CD4-positive, alpha-beta T cell treated with Interleukin-15 for 1 hour (primary cell): ENCODE results near the gene DNM1.
"Not testable (repeated sequence)": the region's sequence is repeated elsewhere in the genome, so short reads cannot be mapped to it uniquely, and the experiment has no call there.

Experiments
- DNase-seq: peaks from one replicate; pipeline ENCODE4 v3.0.0-alpha.2; 2020

Gene DNM1

DNA sequence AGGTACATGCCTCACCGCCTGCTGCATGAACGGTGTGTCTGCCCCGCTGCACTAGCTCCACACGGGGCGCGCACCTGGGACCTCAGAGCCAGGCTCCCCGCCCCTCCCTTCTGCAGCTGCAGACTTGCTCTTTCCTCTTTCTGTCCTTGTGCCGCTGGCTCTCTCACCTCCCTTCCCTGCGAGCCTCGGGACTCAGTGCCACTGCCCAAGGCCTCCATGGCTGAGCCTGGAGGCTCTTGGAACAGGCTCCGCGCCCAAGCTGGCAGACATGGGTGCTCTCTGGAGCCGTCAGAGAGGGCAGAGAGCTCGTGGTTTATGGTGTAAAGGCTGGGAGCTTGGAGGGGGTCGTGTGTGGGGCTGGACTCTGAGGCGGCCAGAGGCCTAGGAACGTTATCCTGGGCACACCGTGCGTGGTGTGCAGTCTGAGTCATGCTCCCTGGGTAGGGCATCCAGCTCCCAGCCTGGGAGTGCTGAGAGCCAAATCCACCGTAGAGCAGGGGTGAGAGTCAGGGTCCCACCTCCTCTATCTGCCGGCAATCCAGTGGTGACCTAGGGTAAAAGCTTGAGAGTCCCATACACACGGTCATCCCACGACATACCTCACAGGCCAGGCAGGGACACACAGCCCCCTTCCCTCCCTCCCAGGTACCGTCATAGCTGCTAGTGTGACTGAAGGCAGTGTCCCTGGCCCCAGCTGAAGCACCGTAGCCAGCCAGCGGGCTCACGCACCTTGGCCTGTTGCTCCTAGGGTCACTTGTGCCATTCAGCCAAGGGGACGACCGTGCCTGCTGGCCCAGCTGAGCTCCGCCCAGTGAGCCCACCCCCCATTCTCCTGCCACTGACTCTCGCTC is 50.2 kb downstream of the DNM1 start:
- DNase-seq, result no peak

DNA sequence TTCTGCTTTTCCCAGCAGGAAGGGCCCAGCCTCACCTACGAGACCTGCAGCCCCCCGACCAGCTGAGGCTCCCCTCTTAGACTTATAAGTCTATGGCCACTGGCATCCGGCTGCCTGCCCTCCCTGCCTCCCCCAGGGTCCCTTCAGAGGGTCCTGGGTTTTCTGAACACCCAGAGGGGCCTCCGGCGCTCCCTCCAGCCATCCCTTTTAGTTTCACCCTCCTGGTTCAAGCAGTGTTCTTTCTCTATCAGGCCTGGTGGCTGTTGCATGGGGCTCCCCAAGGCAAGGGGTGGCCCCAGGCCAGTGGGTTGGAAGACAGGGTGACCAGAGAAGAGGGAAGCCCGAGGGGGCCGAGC is 50.8 kb downstream of the DNM1 start:
- no peak for DNase-seq

DNA sequence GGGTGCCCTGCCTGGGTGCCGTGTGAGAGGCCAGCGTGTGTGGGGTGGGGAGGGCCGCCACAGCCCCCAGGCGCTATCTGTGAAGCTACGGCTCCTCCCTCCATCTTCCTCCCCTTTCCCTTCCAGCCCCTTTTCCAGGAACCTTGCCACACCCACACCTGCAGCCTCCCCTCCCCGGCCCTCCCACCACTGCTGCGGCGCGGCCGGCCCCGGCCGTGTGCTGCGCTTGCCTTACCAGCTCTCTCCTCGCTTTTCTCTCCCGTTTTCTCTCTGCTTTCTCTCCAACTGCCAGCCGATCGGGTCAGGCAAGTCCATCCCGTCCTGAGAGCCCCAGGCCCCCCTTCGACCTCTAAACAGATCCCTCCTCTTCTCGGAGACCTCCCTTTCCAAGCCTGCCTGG is 51.2 kb downstream of the DNM1 start:
- no peak for DNase-seq

DNA sequence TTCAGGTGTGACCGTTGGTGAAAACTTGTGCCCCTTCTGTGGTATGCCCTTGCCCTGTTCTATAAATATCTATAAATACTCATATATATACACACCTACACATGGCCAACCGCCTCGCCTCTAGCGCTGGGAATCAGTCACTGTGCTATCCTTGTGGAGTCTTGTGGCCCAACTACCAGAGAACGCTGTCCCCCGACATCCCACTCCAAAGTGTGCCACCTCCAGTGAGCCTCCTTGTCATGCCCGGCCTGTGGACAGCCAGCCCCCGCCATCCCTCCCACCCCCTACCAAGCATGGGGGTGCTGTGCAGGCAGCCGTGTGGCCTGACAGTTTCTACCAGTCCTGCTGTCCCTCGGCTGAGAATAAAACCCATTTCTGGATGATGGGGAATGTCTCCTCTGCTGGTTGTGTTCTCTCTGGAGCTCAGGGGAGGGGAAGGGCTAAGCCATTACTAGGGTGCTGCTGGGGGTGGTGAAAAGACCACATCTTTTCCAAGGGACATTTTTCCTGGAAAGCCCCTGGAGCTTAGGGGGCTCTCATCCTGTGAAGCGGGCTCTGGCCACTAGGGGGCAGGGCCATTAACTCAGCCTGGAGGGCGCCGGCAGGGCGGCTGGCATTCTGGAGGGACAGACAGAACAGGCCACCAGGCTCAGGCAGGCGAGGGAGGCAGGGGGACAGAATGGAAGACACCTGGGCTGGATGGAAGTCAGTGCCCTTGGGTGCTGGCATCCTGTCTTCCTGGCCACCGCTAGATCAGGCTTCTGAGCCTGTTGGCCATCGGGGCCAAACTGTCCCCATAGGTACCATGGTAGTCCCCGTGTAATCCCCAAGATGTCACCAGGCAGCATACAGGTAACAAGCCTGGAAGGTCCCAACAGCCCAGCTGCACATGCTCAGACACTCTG is 51.9 kb downstream of the DNM1 start:
- DNase-seq, result peak; percentile 43

DNA sequence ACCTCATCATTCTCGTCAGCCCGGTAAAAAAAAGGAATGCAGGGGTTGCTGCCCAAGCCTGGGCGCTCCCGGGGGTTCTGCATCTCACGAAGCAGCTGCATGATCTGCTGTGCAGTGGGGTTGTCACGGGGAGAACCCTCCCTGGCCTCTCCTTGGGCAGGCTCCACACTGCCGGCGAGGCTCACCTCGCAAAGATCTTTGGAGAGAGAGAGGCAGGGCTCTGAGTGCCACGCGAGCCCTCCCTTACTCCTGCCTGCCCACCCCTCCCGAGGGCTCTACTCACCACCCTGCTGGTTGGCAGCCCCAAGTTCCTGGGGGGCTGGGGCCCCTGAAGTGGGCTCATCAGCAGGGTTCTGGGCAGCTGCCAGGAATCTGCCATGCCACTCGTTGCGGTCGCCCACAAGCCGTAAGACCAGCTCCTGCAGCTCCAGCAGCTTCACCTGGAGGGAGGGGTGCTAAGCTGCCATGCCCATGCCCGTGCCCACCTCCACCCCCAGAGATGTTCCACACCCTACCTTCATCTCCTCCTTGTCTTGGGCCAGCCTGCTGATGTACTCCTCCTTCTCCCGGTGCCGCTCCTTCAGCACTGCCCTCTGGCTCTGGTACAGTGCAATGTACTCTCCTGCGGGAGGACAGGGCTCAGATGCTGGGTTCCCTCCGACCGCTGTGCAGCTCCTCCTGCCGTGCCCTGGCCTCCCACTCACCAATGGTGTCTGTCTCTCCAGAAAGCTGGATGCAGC is 54.1 kb downstream of the DNM1 start:
- DNase-seq, result no peak

DNA sequence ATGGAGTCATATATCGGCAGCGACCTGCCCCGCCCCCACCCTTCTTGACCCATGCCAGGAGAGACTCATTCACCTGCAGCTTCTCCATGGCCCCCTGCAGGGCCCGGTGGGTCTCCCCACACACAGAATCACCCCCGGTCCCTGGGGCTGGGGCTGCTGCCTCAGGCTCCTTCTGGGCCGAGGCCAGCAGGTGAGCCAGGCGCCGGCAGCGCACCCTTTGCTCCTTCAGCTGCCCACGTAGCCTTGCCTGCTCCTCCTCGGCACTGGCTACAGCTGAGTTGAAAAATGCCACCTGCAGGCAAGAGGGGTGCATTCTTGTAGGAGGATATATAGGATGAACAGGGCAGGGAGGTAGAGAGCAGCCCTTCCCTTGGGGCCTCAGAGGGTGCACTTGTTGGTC is 54.7 kb downstream of the DNM1 start:
- DNase-seq, result no peak

DNA sequence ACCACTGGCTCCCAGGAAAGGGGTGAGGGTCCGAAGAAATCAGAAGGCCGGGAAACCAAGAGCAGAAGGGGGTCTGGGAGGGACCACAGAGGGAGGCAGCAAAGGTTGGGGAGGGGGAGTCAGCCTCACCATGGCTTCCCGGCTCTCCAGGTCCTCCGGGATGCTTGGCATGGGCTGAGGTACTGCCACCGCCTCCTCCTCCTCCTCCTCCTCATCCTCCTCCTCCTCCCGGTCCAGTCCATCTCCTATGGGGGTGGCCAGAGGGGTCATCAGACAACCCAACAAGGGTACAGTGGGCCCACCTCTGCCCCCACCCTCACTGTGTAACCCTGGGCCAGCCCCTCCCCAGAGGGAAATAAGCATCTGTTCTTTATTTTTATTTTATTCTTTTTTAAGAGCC is 55.1 kb downstream of the DNM1 start:
- DNase-seq, result no peak

DNA sequence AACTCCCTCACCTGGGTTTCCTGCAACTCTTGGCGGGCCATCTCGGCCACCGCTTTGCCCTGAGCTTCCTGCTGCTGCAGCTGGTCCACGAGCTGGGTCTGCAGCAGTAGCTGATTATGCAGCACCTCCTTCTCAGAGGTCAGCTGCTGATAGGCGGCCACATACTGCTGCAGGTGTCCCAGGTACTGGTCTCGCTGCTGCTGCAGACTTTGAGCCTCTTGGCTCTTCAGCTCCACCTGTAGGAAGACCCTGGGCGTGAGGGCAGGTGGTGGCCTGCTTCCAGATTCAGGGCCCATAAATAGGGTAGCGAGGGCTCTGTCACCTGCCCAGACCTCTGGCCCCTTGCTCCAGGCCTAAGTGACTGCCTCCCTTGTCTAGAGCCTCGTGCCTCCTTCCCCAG is 56.0 kb downstream of the DNM1 start:
- DNase-seq, result no peak

DNA sequence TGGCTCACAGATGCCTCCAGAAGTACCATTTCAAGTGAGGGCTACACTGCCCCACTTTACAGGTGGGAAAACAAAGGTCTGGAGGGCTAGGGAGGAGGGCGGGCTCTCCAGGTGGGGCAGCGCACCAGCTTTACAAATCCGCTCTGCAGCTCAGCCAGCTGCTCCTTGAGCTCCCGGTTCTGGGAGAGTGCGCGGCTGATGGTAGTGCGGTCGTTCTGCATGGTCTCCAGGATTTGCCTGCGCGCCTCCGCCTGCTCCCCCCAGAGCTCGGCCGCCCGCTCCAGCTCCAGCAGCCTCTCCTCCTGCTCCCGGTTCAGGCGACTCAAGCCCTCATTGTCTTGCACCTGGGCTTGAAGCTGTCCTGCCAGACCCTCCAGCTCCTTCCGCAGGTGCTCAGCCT is 57.2 kb downstream of the DNM1 start:
- no peak for DNase-seq

DNA sequence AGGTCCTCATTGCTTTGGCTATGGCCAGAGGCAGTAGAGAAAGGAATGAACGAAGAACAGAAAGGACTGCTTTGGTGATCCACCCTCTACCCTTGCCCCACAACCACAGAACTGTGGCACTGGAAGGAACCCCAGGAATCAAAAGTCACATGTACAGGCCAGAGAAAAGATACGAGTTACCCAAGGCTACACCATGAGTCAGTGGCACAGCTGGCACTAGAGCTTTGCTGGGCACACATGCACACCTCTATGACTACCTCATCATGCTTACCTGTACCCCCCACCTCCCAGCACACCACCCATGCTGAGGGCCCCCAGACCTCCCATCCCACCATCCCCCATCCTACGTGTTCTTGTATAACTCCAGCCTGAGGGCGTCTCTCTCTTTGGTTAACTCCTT is 59.5 kb downstream of the DNM1 start:
- DNase-seq, result no peak

DNA sequence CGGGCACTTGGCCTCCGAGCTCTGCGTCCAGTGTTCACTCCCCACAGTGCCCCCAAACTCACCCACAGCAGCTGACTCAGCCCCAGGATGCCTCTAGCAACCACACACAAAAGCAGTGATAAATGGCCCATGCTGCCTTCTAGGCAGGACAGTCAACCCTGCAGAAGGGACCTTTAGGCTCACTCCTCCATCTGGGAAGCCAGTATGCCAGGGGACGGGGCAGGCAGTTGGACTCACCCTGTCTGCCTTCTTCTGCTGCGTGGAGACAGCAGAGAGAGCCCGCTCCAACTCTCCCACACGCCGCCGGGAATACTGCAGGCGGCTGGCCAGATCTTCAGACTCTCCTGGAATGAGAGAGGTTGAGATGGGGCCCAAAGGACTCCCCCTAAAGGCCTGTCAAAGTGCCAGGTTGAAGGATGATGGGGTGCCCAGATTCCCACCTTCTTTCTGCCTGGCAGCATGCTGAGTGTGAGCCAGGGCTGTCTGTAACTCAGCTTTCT is 62.2 kb downstream of the DNM1 start:
- DNase-seq, result no peak

DNA sequence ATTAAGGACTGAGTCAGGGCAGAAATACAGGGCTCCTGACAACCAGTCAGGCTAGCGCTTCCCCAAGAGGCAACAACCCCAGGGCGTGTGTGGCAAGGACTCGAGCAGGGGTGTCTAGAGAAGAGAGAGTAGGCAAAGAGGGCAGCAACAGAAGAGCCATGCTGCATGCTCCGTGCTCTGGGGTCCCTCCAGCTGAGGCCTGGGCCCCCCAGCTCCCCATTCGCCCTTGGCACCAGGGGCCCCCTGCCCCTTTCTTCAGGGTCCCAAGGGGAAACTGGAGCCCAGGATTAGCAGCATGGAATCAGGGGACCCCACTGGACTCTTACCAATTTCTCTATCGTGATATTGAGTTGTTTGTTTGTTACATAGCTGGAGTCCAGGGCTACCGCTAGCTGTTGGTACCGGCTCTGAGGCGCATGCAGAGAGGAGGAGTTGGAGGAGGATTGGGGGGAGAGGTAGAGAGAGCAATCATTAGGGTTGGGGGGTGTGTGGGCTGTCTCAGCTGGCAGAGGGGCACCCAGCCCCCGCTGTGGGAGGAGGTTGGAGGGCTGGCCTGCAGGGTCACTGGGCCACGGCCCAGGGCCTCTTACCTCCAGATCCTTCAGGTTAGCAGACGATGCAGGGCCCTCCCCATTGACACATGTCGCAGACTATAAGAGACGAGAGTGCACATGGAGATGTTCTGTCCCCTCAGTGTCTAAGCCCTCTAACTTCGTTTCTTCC is 63.9 kb downstream of the DNM1 start:
- DNase-seq, result no peak

DNA sequence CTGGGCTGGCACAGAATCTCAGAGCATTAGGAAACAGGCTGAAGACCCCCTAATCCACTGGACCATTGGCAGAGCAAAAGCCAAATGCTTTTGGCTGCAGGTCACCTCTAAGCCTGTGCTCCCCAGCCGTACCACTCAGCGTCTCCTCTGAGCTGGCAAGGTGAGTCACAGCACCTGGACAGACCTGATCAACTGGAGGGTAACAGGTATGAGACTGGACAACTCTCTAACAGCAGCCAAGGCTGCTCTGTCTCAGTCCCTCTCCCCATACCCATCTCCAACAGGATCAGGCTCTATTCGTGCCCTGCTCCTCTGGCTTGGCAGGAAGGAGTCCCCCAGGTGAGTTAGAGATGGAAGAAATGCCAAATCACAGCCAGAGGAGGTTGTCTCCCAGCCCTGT is 67.9 kb downstream of the DNM1 start:
- no peak for DNase-seq

DNA sequence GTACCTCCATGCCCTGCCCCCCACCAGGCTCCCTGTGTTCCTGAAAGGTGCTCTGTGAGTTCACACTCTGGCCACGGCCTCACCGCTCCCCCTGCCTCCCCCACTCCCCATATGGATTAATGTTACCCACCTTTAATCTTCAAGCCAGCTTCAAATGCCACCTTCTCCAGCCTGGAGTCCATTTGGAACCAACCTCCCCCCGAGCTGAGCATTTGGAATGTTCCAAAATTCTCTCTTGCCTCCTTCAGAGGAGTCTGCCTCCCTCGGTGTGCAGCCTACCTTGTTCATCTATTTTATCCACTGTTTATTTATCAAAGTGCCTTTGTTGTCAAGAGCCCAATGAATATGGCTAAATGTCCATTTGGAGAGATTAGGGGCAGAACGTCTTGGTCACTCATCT is 68.3 kb downstream of the DNM1 start:
- DNase-seq, result no peak

DNA sequence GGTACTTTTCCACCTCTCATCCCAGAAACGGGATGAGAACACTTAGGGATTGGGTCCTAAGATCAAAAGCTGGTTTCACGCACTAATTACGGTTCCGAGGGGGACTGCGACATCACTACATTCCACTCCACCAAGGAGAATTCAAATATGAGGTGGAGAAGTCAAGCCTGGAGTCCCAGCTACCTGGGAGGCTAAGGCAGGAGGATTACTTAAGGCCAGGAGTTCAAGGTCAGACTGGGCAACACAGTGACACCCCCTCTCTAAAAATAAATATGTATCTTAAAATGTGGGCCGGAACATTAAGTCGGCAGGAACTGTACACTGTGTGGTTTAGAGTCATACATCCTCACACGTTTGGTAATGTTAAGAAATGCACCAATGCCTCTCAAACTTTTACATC is 71.1 kb downstream of the DNM1 start:
- DNase-seq, result no peak

DNA sequence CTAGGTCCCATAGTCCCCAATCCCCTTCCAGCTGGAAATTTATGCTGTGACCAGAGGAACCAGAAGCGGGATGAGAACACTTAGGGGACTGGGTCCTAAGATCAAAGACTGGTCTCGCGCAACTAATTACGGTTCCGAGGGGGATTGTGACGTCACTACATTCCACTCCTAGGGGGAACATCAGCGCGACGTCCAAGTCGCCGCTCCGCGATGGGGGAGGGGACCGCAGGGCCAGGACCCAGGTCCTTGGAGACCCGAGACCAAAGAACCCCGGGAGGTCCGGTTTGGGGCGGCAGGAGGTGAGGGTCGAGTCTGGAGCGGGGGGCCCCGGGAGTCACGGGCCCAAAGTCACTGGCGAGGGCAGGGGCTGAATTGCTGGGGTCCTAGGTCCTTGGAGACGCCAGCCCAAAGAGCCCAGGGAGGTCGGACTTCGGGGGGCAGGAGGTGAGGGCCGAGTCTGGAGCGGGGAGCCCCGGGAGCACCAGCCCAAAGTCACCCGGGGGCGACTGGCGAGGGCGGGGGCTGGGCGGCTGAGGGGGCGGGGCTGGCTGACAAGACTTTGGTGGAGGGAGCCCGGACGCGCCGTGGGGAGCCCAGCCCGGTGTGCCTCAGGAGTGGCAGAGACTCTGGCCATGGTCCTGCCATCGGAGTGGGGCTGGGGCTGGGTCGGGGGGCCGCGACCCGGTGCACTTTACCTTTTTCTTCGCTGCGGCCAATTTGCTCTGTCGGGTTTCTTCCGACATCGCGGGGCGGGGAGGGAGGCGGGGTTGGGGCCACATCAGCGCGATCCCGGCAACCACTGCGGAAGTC is 72.2 kb downstream of the DNM1 start, which contains the start of gene GOLGA2:
Gene GOLGA2, minus strand, starts transcription at position 810 of the 810 bp plus-strand sequence. Its CDS starts 31 bp downstream, at position 779.
- DNase-seq, result no peak

DNA sequence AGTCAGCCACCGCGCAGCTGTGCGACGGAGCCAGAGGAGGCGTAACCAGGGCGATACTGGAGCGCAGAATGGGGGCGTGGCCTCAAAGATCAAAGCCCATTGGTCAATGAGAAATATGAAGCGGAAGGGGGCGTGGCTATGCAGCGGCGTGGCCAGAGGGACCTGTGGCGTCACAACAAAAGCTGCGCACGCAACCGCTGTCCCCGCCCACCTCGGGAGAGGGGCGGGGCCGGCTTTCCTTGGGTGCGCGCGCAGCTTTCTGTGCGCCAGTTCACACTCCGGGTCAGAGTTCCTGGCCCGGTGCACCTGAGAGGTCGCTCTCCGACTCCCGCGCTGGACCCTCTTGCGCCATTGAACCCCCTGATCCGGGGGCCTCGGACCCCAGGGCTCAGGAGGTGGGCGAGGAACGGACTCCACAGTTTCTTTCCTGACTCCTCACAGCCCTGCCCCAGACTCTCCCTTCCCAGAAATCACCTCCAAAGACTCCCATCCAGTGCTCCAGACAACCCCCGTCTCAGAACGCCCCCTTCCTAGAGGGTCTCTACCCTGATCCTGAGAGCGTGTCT is 72.9 kb downstream of the DNM1 start, which contains the start of gene SWI5:
Gene SWI5, plus strand, starts transcription at position 269 of the 566 bp plus-strand sequence.
- peak; percentile 99 for DNase-seq

DNA sequence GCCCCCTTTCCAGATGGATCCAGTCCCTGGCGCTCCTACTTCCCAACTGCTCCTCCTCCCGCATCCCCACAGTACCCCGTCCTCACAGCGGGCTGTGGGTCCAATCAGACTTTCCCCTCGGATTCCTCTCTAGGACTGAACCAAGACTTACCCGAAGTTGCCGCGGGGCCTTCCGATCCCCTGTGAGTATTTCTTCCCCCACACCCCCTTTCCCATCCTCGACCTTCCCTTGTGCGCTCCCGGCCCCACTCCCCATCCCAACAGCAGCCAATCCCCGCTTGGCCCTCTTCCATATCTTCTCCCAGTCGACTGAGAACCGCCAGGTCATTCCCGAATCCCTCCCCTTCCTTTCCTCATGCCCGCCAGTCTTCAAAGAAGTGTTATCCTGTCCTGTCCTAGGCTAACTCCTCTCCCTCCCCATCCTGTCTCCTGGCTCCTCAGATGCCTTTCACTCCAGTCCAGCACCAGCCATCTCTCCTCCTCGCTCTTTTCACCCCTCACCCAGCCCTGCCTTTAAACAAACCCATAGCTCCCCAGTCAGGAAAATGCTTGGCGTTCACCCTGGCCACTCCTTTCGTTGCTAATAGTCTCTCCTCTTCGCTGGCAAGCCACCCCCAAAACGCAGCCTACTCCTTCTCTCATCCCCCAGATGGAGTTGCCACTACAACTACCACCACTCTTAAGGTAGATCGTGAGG is 73.5 kb downstream of the DNM1 start:
- no peak for DNase-seq

DNA sequence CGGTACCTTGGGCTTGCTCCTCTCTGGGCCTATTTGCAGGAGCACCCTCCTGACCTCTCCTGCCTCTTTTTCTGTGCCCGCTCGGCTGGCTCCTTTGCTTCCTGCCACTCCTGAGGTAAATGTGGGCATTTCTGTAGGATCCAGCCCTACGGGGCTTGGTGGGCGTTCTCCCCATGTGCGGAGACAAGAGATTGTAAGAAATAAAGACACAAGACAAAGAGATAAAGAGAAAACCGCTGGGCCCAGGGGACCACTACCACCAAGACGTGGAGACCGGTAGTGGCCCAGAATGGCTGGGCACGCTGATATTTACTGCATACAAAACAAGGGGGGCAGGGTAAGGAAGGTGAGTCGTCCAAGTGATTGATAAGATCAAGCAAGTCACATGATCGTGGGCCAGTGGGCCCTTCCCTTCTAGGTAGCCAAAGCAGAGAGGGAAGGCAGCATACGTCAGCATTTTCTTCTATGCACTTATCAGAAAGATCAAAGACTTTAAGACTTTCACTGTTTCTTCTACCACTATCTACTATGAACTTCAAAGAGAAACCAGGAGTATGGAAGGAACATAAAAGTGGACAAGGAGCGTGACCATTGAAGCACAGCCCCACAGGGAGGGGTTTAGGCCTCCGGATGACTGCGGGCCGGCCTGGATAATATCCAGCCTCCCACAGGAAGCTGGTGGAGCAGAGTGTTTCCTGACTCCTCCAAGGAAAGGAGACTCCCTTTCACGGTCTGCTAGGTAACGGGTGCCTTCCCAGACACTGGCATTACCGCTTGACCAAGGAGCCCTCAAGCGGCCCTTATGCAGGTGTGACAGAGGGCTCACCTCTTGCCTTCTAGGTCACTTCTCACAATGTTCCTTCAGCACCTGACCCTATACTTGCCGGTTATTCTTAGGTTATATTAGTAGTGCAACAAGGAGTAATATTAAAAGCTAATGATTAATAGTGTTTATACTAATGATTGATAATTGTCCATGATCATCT is 76.2 kb downstream of the DNM1 start:
- not testable (repeated sequence) for DNase-seq
